Activated naive CD8-positive, alpha-beta T cell treated with anti-CD3 and anti-CD28 coated beads, Interleukin-2, amount 50 U/mL, for 24 hours (primary cell): ENCODE results near the gene ZNF76.
"Not testable (repeated sequence)": the region's sequence is repeated elsewhere in the genome, so short reads cannot be mapped to it uniquely, and the experiment has no call there.

Experiments used
- ATAC-seq: fragments of 150-1000 bp; cut with Tn5 transposase; one replicate; pipeline ENCODE4 v1.10.0; 2021
- DNase-seq: peaks from one replicate; pipeline ENCODE4 v3.0.0; 2021
- H3K27ac Mint-ChIP-seq: one replicate; pipeline ENCODE4 v1.8.0; 2021; ENCODE audit warnings: mild to moderate bottlenecking, mixed read lengths
- H3K27me3 Mint-ChIP-seq: one replicate; pipeline ENCODE4 v1.8.0; 2021; ENCODE audit warnings: mixed read lengths
- H3K36me3 Mint-ChIP-seq: one replicate; pipeline ENCODE4 v1.8.0; 2021; ENCODE audit warnings: low read depth, mixed read lengths
- H3K4me1 Mint-ChIP-seq: one replicate; pipeline ENCODE4 v1.8.0; 2021; ENCODE audit warnings: mixed read lengths
- H3K4me3 Mint-ChIP-seq: one replicate; pipeline ENCODE4 v1.8.0; 2021; ENCODE audit warnings: mild to moderate bottlenecking, moderate library complexity, mixed read lengths
- H3K9me3 Mint-ChIP-seq: one replicate; pipeline ENCODE4 v1.8.0; 2021; ENCODE audit warnings: mixed read lengths

Gene ZNF76

DNA sequence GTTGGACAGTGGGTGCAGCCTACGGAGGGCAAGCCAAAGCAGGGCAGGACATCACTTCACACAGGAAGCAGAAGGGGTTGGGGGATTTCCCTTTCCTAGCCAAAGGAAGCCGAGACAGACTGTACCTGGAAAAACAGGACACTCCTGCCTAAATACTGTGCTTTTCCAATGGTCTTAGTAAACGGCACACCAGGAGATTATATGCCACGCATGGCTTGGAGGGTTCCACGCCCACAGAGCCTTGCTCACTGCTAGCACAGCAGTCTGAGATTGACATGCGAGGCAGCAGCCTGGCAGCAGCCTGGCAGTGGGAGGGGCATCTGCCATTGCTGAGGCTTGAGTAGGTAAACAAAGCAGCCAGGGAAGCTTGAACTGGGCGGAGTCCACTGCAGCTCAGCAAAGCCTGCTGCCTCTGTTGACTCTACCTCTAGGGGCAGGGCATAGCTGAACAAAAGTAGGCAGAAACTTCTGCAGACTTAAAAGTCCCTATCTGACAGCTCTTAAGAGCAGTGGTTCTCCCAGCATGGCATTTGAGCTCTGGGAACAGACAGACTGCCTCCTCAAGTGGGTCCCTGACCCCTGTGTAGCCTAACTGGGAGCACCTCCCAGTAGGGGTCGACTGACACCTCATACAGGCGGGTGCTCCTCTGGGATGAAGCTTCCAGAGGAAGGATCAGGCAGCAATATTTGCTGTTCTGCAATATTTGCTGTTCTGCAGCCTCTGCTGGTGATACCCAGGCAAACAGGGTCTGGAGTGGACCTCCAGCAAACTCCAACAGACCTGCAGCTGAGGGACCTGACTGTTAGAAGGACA is 72.7 kb downstream of the ZNF76 start:
- not testable (repeated sequence) for H3K9me3 Mint-ChIP-seq, H3K27me3 Mint-ChIP-seq, H3K27ac Mint-ChIP-seq, H3K36me3 Mint-ChIP-seq, H3K4me3 Mint-ChIP-seq
- peak; percentile 47 for DNase-seq
- H3K4me1 Mint-ChIP-seq: peaks cover 38% of the 10 kb centered on the region
- ATAC-seq: peak; percentile 74

DNA sequence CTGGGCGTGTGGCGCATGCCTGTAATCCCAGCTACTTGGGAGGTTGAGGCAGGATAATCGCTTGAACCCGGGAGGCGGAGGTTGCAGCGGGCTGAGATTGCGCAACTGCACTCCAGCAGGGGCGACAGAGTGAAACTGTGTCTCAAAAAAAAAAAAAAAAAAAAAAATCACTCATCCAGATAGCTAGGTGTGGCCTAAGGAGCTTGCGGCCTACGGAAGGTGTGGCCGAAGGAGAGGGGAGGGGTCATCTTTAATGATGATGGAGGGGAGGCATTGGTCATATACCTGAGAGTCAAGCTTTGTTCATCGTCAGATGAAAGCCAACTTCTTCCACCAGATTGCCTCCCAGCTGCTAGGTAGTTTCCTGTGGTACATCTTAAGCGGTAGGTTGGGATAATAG is 82.0 kb downstream of the ZNF76 start:
- Mint-ChIP-seq H3K27me3 (no peaks in the 10 kb centered on the region), H3K4me1 (peaks cover 47% of the 10 kb centered on the region), H3K36me3 (peaks cover 15% of the 10 kb centered on the region), H3K9me3 (no peaks in the 10 kb centered on the region), H3K4me3 (no peak overlapping the region), H3K27ac (no peak overlapping the region)
- ATAC-seq (no peak), DNase-seq (no peak)

DNA sequence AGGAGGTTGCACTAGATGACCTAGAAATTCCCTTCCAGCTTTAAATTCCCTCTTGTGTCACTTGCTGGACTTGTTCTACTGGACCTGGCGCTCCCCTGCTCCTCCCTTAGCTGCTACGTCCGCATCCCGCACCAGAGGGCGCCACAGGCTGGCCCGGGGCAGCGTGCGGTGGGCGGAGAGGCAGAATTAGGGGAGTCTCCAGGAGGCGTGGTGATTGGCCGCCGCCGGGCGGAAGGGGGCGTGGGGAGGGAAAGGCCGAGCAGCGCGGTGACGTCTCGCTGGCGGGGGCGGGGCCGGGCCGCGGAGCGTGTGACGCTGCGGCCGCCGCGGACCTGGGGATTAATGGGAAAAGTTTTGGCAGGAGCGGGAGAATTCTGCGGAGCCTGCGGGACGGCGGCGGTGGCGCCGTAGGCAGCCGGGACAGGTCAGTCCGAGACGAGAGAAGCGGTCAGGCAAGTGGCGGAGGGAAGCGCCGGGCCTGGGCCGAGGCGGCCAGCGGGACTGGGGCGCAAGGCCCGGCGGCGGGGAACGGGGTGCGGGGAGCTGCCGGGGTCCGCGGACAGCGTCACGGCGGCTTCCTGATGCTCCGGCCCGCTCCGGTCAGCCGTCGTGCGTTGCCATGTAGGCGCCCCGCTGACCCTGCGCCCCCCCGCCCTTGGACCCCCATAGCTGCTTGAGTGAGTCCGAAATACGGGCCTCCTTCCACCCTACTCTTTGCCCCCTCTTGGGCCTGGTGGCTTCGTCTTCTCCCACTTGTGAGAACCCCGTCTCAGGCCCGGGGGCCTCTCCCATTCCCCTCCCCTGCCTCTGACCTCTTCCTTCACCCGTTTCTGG is 82.9 kb downstream of the ZNF76 start, which contains the start of gene PPARD:
PPARD (plus strand) TSS at position 301 of the 834 bp plus-strand sequence. CDS start 68,530 bp downstream, outside the sequence.
- peaks cover 15% of the 10 kb centered on the region for H3K36me3 Mint-ChIP-seq
- no peaks in the 10 kb centered on the region for H3K9me3 Mint-ChIP-seq
- peak within 1 kb of the TSS; percentile 93 for H3K27ac Mint-ChIP-seq
- peak within 1 kb of the TSS; percentile 96 for H3K4me3 Mint-ChIP-seq
- ATAC-seq (peak; percentile 98), DNase-seq (peak; percentile 99)
- peaks cover 47% of the 10 kb centered on the region for H3K4me1 Mint-ChIP-seq
- H3K27me3 Mint-ChIP-seq: no peaks in the 10 kb centered on the region

DNA sequence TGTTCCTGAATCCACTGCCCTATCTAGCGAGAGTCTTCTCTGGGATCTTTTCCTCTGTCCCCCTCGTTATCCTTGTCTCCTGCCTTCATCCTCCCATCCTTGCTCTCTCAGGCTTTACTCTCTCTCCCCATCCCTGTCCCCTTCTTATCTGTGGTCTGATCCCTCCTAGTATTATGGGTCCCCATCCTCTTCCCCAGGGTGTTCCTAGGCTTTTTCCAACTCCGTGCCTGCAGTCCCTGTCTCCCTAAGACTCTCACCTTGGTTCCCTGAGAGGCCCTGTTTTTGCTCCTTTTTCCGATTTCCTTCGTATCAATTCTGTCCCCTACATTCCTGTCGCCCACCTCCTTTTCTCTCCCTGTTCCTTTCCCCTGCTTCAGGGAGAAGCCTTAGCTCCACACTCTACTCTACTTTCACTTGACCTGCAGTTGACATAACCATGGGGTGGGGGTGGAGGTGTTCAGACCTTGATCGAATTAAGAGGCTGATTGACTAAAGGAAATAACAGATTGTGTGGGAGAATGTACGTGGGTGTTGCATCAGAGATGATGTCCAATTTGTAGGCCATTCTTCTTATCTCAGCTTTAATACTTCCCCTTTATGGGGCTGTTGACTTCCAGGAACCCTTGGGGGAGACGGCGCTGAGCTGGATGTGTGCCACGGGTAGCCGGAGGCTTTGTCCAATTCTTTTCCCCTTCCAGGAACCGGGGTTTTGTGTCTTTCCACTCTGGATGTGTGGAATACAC is 83.7 kb downstream of the ZNF76 start:
- Mint-ChIP-seq H3K4me3 (peak overlapping the region; percentile 96), H3K36me3 (peaks cover 18% of the 10 kb centered on the region), H3K9me3 (no peaks in the 10 kb centered on the region), H3K4me1 (peaks cover 49% of the 10 kb centered on the region), H3K27ac (peak overlapping the region; percentile 74), H3K27me3 (no peaks in the 10 kb centered on the region)
- DNase-seq (no peak), ATAC-seq (no peak)

DNA sequence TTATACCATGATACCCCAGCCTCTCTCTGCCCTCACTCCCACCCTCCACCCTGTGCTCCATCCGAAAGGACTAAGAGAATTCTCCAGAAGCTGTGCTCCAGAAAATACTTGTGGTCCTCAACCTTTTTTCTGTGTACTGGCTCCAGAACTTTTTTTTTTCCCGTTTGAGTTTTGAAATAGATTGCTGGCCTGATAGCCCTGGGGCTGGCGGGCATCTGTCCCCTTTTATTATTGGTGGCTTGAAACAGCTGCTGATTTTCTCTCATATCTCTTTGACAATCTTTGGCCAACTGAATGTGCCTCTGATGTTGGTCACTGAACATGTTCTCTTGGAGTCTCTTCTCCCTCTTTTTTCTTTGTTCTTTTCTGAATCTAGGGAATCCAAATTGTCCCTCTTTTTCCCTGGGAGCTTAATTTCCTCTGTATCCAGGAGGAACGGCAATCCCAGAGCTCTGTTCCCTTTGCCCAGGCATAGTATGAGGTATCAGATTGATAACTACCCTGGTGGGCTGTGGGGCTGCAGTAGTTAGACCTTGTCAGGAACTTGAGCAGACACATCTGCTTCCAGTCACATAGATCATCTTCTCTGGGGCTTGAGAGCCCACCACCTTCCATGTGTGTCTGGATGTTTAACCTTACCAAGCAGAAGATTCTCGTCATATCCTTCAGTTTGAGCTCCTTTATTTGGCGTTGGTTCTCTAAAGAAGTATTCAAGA is 84.5 kb downstream of the ZNF76 start:
- ATAC-seq: no peak
- DNase-seq: no peak
- H3K27me3 Mint-ChIP-seq: no peaks in the 10 kb centered on the region
- H3K4me3 Mint-ChIP-seq: peak overlapping the region; percentile 96
- peaks cover 22% of the 10 kb centered on the region for H3K36me3 Mint-ChIP-seq
- H3K4me1 Mint-ChIP-seq: peaks cover 55% of the 10 kb centered on the region
- no peaks in the 10 kb centered on the region for H3K9me3 Mint-ChIP-seq
- H3K27ac Mint-ChIP-seq: peak overlapping the region; percentile 74
